NOMO-1 (cell line): ENCODE data around the gene STK32A.

Experiments used
- DNase-seq, 2 experiments: peaks; one replicate each; lab custom pipeline; 2025; ENCODE audit not compliant: unreplicated experiment in 2 of 2; lab: John Stamatoyannopoulos, UW

The STK32A gene

DNA sequence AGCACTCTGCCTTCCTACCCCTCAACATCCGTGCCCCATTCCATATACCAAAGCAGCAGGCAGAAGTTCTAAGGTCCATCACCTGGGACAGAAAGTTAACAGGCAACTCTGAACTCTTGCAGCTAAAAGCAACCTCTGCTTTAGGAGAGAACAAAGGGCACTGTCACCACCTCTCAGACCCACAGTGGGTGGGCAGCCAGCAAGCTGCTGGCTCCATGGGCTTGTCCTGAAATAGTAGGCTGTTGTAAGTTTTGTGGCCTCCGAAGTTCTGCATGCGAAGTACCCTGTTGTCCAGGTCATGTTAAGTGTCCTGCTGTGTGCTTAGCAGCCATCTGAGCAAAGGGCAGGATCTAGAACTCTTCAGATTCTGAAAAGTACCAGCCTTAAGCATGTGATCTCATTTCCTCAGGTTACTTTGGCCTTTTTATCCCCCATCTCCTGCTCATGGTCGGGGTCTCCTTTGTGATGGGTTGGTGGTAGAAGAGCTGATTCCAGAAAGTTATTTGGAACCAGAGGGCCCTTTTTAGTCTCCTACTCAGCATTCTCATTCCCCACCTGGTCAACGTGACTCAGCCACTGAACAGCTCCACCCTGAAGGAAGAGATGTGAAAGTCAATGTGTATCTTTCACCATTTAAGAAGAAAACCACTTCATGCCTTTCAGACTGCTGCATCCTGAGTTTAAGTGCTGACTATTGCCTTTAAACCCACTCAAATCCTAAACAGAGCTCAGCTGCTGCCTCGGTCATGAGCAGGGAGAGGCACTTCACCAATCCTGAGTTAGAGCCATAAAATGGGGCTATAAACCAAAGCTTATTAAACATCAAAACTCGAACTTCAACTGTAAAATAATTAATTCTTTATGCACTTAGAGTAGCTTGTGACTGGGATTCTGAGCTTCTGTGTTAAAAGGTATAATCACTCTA lies 153.6 kb downstream of the STK32A start:
- no peak for DNase-seq

DNA sequence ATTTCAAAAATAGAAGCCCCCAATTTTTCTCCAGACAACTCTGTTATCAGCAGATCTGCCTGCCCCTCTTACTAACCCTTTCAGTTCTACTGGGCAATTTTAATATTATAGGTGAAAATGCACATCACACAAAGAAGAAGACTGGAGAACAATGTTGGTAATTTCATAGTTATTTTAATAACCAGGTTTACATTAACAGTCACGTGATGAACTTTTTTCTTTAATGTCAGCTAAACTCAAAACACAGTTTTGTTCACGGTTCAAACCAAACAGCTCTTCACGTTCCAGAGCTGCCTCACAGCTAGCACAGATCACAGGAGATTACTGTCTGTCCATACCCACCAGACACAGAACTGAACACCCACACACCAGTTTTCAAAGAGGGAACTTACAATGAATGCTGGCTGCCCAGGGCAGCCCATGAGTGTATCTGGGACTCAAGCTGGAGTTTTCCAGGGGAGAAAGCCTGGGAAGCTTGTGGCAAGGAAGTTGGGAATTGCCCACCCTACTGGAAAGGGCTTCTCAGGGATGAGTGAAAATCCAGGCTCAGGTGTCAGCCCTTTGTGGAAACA lies 155.9 kb downstream of the STK32A start:
- no peak for DNase-seq

DNA sequence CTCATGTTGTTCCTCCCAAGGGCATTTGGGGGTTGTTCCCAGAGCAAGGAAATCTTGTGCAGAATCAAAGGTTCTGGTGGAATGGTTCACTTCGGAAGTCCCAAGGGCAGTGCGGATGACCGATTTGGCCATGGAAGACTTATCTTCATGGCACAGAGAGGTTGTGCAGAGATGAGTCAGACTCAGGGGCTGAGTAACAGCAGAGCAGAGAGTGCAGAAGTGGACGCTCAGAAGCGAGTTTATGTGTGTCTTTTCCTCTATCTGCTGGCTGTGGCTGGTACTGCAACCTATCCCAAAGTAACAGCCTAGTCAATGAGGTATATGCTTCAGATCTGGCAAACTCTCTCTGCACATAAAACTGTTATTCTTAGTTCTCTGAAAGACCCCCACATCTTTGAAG lies 157.0 kb downstream of the STK32A start:
- DNase-seq: peak in 1 of 2 experiments; percentile 32

DNA sequence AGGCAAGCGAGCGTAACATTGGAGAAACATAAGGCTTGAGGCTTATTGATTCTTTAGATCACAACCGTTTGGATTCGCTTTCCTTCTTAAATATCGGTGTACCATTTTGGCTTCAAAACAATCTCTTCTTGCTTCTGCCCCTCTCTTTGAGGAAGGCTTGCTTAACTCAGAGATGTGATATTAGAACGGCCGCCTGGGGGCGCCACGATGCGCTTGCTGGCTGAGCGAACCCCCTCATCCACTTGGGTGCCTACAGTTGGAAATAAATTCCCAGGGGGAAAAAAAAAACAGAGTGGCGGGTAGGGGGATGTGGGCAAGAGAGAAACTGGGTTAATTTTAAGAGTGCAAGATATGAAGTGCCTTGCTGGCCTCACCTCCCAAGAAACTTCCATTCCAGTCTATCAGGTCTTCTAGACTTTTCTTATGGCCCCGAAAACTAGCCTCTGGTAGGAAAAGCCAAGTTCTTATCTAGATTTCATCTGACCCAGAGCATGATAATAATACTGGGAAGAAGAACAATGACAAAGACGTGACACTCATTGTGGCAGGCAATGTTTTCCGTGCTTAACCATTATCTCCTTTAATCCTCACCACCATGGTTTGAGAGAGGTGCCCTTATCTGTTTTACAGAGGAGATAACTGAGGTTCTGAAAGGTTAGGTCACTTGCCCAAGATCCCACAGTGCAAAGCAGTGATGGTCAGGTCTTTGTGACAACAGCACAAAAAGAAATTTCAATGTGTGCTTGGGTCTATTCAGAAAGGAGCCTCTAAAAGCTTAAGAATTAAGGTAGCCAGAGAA lies 159.2 kb downstream of the STK32A start:
- DNase-seq: no peak

DNA sequence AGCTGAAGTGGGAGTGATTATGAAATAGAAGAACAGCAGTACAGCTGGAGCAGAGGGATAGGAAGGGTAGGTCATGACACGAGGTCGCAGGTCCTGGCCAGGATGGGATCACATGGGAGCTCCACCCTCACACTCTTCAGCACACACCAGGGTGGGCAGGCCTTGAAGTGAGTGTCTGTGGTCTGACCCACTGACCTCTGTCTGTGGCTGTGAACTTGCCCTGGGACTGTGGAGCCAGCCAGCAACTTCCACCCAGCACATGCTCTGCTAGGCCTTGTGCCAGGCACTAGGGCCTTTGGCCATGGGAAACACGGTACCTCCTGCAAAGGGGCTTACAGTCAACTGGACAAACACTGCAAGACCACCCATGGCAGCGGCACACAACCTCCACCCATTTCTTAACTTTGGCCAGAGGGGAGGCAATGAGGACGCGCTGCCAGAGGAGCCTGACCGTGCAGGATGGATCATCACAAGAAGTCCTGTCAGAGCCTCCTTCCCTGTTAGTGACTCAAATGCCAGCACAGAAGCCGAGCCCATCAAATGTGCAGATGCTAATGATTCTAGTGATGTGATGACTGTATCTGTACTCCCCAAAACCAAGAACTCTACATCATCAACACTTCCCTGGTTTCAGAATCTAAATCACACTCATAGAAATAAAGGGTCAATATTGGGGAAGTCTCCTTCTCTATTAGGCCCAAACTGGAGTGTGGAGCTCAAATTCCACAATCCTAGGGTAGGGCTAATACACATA lies 161.4 kb downstream of the STK32A start:
- no peak for DNase-seq

DNA sequence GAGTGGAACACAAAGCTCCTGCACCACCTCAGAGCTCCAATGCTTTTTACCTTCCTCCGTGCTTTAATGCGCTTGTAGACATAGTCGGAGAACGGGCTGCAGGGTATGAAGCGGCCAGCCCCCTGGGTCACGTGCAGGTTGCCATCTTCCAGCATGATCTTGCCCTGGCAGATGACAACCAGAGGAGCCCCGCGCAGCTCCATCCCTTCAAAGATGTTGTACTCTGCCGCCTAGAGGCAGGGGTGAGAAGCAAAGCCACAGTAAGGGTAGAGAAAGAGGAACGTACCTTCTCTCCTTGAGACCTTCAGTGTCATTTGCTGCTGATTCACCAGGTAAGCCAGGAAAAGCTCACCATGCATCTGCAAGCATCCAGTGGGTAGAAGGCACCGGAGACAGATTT lies 162.8 kb downstream of the STK32A start:
- DNase-seq: peak in 1 of 2 experiments; percentile 16

DNA sequence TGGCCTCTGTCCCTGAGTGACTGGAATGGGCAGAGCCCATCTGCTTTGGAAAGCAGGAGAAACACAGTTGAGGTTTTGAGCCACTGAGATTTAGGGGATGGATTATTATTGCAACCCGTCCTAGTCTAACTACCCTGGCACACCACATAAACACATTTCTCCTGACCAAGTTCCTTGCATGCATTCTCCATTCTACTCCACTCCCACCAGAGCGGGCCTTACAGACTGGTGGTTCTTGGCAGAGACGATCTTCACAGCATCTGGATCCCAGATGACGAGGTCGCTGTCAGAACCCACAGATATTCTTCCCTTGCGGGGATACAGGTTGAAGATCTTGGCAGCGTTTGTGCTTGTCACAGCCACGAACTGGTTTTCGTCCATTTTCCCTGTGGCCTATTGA lies 164.0 kb downstream of the STK32A start:
- DNase-seq: no peak

DNA sequence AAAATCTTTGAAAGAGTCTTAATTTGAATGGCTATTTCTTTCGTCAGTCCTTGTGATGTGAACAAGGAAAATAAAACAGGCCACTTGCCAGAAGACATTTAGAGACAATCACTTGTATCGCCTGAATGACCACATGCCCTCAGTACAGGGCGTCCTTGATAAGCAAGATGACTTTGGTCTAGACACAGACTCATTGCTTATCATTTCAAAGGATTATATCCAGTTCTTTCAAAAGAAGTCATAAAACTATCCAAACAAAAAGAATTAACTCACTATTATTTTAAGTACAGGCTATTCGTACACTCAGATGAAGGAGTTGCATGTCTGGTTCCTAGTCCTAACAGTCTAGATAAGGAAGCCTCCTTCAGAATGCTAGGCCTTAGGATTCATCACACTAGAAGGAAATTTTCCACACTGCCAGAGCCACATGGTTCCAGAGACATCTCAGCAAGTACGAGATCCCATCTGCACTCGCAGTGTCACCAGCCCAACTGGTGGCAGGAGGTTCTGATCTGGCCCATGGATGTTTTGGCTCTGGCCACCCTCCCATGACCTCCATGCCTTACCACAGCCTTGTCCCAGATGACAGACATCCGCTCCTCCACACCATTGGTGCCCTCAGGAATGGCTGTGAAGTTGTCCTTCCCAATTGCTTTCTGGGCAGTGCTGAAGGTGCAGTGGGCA lies 165.4 kb downstream of the STK32A start:
- DNase-seq: no peak

DNA sequence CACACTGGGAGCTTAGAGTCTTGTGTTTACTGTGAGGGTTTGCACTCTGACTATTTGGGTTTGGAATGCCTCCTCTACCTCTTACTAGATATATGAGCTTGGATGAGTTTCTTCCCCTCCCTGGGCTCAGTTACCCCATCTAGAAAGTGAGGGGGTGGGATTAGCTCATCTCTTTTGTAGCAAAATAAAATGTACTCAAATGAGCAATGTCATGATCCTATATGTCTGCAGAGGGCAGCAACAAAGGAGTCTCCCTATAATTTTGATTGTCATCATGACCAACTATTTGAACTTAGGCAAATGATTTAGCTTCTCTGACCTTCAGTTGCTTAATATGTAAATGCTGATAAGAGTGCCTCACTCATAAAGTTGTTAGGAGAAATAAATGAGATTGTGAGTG lies 166.1 kb downstream of the STK32A start:
- DNase-seq: no peak

DNA sequence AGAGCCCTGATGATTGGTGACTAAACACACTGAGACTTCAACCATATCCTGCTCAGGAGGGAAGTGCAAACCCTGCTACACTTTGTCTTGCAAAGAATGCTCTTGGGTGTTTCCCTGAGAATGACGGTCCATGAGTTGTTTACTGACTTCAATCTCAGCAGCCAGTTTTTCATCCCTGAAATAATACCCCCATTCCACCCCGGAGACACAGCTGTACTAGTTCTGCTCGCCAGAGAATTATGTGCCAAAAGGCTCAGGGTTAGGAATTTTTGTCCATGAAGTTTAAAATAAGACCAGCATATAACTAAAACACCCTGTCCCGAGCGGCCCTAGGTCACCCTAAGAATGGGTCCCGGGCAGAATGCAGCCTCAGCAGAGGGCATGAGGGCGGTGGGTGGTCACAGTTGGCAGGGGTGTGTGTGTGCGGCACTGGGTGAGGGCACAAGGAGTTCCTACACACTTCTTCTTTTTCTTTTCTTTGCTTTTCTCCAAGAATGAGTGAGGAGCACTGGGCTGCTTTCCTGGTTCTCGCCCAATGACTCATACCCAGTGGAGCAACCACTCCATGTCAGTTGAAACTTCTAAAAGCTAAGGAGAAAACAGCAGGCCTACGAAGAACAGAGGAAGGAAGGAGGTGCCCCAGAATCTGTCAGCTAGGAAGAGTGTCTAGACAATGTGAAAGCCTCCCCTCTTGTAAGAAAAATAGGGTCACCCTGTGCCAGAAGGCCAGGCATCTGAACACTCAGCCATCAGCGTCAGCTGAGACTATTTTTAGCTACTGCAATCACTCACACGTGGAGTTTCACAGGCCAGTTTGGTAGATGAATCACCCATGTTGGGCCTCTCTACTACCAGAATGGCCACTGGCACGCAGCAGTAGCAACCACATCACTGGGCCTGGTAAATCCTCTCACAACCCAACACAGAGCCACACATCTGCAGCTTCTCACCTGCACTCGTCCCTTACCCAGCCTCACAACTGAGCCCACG lies 169.1 kb downstream of the STK32A start:
- peak; percentile 78 for DNase-seq

DNA sequence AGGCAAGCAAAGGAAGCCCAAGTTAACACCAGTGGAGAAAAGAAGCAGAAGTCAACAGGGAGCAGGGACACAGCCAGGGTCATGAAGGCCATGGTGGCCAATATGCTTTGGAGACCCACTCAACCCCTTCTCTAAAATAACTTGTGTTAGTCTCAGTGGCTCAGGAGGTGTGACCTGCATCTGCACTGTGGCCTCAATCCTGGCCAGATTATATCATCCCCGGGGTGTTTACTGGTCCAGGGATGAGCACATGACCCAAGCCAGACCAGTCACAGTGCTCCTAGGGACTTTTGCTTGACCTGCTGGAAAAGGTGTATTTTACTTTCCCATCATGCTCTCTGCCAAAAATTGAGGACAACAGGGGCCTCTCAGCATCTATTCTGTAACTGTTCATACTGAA lies 169.9 kb downstream of the STK32A start:
- no peak for DNase-seq

DNA sequence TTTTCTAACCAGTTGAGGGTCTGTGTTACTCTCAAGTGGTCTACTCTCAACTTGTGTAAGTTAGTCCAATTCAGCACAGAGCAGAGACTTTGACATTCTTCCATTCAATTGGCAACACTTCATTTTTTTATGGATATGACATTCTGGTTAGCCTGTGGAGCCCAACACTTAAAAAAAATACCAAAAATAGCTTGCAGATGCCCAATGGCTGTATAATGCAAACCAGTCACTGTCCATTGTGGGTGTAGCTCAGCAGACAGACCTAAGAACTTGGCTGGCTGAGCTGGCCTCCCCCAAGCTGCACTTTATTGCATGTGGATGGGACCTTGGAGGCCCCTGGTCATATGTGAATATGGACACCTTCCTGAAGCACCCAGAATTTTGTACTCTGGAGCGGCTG lies 171.8 kb downstream of the STK32A start:
- DNase-seq: no peak

DNA sequence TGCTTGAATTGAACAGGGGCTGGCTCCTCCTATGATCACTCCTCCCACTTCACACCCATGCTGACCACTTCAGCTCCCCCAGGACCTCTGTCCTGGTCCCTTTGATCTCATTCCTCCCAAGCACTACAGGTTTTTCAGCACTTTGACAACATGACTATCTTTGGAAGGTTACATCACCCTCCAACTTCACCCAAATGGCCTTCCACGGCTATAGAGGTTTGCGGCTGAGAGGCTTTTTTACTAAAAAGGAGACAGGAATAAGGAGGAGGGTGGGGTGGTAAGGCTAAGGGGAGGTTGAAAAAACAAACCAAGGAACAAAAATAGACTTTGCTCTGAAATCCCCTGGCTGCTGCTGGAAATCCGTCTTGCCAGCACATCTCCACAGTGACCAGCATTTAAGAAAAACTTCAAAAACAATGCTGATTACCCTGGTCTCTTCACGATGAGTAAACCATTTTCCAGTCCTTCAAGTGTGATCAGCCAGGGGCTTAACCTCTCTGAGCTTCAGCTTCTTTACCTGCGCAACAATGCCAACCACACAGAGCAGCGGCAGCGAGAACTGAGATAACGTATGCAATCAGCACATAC lies 172.4 kb downstream of the STK32A start:
- no peak for DNase-seq

DNA sequence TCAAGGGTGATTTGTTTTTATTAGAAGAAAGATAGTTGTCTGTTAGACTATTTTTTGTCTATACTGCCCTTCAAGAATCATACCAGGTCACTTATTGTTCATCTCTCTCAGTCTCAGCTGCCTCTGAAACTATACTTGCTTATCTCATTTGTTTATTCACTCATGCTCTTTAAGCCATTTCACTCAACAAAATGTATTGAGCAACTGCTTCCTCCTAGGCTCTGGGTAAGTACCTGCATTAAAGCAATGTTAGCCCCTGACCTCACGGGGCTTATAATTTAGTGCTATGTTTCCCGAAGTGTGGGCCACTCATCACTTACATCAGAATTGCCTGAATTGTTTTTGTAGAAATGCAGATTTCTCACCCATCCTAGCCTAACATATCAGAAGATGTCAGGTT lies 174.2 kb downstream of the STK32A start:
- no peak for DNase-seq

DNA sequence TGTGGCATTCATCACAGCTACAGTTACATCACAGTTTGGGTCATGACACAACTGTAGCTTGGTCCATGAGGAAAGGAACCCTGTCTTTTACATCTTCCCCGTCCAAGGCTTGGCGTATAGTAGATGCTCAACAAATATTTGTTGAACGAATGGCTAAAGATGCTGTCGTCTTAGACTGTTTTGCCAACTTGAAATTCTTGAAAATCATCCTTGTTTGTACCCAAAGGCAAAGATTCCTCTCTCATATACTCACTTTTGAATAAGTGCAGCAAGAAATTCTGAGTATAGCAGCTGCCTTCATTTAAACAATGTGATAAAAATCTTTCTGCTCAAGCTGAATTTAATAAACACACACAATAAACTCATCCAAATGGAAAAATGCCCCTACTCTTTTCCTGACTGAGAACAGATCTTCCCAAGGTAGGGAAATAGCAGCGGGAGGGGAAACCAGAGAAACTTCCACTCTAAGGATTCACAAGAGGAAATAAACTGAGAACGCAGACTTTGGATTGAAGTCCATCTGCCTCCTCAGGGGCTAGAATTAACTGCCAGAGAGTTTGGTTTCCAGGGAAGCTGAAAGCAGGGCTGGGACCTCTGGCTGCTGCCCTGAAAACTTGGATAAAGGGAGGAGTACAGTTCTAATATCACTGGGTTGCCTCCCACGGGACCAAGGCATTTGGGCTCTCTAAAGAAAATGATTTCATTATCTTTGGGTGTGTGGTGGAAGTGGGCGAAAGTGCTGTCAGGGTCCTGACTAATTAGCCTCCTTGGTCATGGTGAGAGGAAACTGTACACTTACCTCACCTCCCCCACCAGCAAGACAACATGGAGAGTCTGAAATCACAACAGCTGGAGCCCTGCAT lies 175.9 kb downstream of the STK32A start:
- DNase-seq: no peak

DNA sequence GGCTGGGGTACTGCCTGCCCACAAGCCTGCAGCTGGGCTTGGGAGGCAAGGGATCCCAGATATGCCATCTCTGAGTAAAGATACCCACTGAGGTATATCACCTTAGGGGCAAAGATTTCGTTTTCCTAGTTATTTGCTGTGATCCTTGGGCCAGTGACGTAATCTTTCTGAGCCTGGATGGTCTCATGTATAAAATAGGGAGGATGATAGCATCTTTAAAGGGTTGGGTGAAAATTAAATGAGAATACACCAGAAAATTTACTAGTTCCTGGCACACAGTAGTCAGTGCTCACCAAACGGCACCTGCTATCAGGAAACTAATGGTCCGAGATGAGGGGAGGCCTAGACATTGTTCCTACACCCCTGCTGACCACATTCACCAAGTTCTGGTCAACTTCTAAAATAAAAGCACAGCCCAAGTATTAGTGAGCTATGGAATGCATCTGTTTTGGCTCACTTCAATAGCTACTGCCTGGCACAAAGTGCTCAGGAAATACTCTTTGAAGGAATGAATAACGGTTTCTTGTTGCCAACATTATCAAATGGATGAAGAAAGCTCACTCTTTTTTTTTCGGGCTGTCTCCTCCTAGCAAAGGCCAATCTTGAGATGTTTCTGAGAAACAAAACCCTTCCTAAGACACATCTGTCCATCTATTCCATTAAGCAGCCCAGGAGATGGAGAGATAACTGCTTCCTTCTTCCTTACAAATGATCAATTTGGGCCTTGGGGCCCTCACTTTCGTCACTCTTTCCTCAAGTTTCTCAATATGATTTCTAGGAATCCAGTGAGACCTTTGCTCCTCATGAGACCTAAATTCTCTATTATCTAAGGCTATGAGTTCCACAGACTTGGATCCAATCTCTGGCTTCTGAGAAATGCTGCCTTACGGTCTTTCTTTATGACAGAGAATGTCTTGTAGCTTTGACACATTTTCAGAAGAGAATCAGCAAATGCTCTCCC lies 176.8 kb downstream of the STK32A start:
- no peak for DNase-seq

DNA sequence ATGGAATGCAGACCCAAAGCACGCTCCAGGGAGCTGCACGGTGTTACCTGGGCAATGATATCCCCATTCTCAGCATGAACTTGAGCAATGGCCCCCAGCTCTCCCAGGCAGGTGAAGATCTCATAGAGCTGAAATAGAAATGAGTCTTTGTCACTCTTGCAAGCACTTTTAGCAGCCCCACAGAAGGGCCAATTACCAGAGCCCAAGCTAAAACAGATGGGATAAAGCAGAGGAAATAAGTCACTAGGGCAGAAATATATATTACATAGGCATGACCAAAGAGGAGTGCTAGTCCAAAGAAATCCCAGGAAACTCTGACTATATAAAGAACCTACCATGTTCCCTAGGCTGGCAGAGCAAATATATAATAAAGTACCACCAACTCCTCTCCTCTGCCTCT lies 177.7 kb downstream of the STK32A start:
- no peak for DNase-seq
